Measurements from ENCODE around the gene ADGRD1.
"Not testable (repeated sequence)": the region's sequence is repeated elsewhere in the genome, so short reads cannot be mapped to it uniquely, and the experiment has no call there.

Gene ADGRD1

GRCh38 chr12:131108177-131108955 lies 154.7 kb downstream of the ADGRD1 start:
- DNase-seq, result no peak

- DNase-seq, result no peak
Observed at GRCh38 chr12:131111446-131111845, 157.7 kb downstream of the ADGRD1 start.

GRCh38 chr12:131112021-131112420 lies 158.3 kb downstream of the ADGRD1 start:
- DNase-seq, result no peak

GRCh38 chr12:131112700-131113290 lies 159.1 kb downstream of the ADGRD1 start:
- DNase-seq, result no peak

- DNase-seq, result no peak
Observed at GRCh38 chr12:131113568-131114270, 160.0 kb downstream of the ADGRD1 start.

GRCh38 chr12:131114271-131114670 lies 160.6 kb downstream of the ADGRD1 start:
- DNase-seq, result no peak

GRCh38 chr12:131114942-131115584 lies 161.4 kb downstream of the ADGRD1 start:
- no peak for DNase-seq

GRCh38 chr12:131115766-131116467 lies 162.2 kb downstream of the ADGRD1 start:
- no peak for DNase-seq

DNA sequence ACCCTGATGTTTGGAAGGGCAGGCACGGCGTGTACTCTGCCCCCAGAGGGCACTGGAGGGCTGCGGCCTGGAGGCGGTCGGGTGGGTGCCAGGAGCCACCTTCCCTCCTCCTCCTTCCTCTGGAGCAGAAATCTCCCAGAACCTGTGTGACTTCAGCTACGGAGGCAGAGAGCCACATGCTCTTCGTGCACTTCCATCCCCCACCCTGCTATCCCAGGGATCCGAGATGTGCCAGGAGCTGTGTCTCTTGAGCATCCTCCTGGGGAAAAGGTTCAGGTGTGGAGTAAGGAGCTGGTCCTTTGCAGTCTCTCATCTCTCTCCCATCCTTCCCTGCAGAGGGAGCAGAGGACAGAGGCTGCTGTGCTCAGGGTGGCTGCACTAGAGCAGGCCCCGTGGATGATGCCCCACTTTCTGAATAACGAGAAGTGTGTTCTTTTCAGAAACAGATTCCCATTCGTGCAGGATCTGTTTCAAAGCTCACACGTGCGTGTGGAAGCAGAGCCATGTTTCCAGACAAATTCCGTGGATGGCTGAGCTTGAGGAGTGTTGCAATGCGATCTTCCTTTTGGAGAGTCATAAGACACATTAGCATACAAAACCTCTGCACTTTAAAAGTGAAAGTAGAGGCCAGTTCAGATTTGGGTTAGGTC lies 162.9 kb downstream of the ADGRD1 start:
- no peak for DNase-seq

GRCh38 chr12:131117438-131118245 lies 163.9 kb downstream of the ADGRD1 start:
- no peak for DNase-seq

GRCh38 chr12:131118371-131118770 lies 164.7 kb downstream of the ADGRD1 start:
- no peak for DNase-seq

DNA sequence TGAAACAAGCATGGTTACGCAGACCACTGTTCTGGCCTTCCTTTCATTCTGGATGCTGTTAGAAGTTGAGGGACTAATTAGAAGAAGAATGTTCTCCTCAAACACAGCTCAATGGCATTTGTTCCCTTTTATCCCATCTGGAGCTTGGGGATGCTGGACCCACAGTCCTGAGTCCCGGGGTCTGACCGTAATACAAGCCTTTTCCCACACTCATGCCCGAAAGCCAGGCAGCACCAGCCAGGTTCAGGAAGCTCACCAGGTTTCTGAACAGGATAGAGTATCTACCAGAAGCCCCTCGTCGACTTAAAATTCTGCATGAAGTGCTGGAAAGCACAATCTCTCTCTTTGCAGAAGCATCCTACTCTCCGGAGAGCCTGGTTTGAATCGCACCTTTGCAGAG lies 165.6 kb downstream of the ADGRD1 start:
- DNase-seq, result not testable (repeated sequence)

GRCh38 chr12:131119936-131120335 lies 166.2 kb downstream of the ADGRD1 start:
- no peak for DNase-seq

- DNase-seq, result no peak
Observed at GRCh38 chr12:131120831-131121271, 167.1 kb downstream of the ADGRD1 start.

GRCh38 chr12:131121705-131122405 lies 168.1 kb downstream of the ADGRD1 start:
- no peak for DNase-seq

DNA sequence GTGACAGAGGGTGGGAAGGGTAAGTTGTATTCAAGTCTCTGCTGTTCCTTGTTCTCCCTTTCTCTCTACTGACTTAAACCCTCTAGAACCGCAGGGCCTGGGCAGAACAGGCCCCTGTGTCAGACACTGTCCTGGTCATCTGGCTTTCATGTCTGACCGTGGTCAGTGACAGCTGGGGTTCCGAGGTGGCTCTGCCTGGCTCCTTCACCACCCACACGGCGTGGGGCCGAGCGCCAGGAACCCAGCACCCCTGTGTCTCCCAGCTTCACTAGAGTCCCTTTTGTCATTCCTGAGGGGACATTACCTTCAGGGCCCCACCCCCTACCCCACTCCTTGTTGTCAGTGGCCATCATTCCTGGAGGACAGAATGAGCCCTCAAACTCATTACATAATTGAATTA lies 168.9 kb downstream of the ADGRD1 start:
- no peak for DNase-seq

GRCh38 chr12:131123817-131124216 lies 170.1 kb downstream of the ADGRD1 start:
- no peak for DNase-seq

DNA sequence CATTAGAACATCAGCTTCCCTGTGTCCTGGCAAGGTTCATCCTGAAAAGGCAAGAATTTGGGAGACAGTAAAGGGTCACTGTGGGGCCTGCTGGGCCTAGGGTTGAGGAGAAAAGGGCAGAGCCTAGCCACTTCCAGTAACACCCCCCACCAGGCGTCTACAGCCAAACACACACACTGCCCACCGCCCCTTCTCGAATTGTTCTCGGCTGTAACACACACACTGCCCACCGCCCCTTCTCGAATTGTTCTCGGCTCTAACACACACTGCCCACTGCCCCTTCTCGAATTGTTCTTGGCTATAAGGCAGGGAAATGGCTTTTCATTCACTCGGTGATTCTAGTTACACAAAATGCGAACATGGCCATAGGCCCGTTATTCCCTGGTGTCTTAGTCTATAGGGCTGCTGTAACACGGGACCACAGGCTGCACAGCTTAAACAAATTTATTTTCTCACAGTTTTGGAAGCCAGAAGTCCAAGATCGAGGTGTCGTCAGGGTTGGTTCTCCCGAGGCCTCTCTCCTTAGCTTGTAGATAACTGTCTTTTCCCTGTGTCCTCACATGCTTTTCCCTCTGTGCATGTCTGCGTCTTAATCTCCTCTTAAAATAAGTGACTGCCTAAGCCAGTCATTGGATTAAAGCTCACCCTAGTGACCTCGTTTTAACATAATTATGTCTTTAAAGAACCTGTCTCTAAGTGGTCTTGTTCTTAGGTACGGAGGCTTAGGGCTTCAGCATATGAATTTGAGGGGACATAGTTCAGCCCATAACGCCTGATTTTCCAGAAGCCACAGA lies 171.0 kb downstream of the ADGRD1 start:
- no peak for DNase-seq

GRCh38 chr12:131126662-131127173 lies 173.0 kb downstream of the ADGRD1 start:
- DNase-seq, result no peak

DNA sequence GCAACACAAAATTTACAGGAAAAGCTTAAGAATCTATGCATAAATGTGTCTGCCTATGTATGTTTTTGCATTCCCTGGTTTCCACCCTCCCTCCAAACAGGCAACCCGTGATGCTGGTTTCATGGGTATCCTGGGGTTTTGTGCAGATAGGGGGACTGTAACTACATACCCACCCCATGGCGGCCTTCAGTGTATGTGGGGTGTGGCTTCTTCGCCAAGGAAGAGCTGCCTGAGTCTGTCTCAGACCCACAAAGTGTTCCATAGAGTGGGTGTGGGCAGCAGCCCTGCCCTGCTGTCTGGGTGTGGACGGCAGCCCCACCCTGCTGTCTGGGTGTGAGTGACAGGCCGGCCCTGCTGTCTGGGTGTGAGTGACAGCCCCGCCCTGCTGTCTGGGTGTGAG lies 174.8 kb downstream of the ADGRD1 start:
- DNase-seq, result no peak

Data from NCI-H510A treated with DMSO at 0.1 percent for 48 hours (cell line).